Muscle layer of duodenum (tissue), 2 donors: ENCODE measurements around the gene RBM24.
A peak's percentile ranks its signal among the peaks of the same experiment; 100 is the strongest.

Source experiments
- H3K27ac ChIP-seq: one replicate; pipeline ENCODE4 v1.7.0; 2013; ENCODE audit warnings: mild to moderate bottlenecking, low read length
- H3K27me3 ChIP-seq: one replicate; pipeline ENCODE4 v1.7.0; 2013; ENCODE audit warnings: low read depth, mild to moderate bottlenecking, control low read depth, low read length
- H3K36me3 ChIP-seq, 2 donors: one replicate each; pipeline ENCODE4 v1.7.0; 2013; ENCODE audit warnings: low read length in 2 of 2, control low read depth in 1 of 2, mild to moderate bottlenecking in 1 of 2; ENCODE audit not compliant: insufficient read depth in 2 of 2, control insufficient read depth in 1 of 2
- H3K4me1 ChIP-seq, 2 donors: one replicate each; pipeline ENCODE4 v1.7.0; 2013; ENCODE audit warnings: low read length in 2 of 2, mild to moderate bottlenecking in 2 of 2, control low read depth in 1 of 2, moderate library complexity in 1 of 2; ENCODE audit not compliant: insufficient read depth in 2 of 2, control insufficient read depth in 1 of 2
- H3K4me3 ChIP-seq, 2 donors: one replicate each; pipeline ENCODE4 v1.7.0; 2013; ENCODE audit warnings: low read length in 2 of 2, low read depth in 1 of 2, mild to moderate bottlenecking in 1 of 2
- H3K9me3 ChIP-seq, 2 donors: one replicate each; pipeline ENCODE4 v1.7.0; 2013; ENCODE audit warnings: low read length in 2 of 2, control low read depth in 1 of 2, mild to moderate bottlenecking in 1 of 2; ENCODE audit not compliant: control insufficient read depth in 1 of 2
- donor health status: healthy.

RBM24 gene

GRCh38 chr6:17269840-17270239 is 11.3 kb upstream of the RBM24 start:
- Histone ChIP-seq H3K4me3 (no peak overlapping the region), H3K27ac (no peak overlapping the region), H3K4me1 (no peaks in the 10 kb centered on the region), H3K9me3 (no peaks in the 10 kb centered on the region), H3K36me3 (no peaks in the 10 kb centered on the region), H3K27me3 (no peaks in the 10 kb centered on the region)

- H3K27me3 ChIP-seq, result no peaks in the 10 kb centered on the region
- no peaks in the 10 kb centered on the region for H3K9me3 ChIP-seq
- no peak overlapping the region for H3K27ac ChIP-seq
- H3K4me1 ChIP-seq, result no peaks in the 10 kb centered on the region
- H3K36me3 ChIP-seq, result no peaks in the 10 kb centered on the region
- no peak overlapping the region for H3K4me3 ChIP-seq
Measured at GRCh38 chr6:17271628-17272027, 9.5 kb upstream of the RBM24 start.

DNA sequence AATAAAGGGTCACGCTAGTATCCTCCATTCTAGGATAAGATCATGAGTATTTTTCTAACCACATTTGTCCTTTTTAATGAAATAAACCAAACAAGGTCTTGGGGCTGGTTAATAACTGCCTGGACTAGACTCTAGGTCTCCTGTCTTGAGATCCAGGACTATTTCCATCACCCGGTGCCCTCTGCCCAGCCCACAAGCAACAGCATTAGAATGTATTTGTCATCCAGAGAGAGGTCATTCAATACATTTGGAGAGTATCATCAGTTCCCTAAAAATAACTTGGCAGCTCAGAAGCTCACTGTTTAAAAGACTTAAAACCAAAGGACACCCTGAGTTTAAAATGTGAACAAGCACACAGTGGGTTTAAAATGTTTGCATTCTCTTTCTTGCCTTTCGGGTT is 4.4 kb upstream of the RBM24 start:
- H3K9me3 ChIP-seq, result no peaks in the 10 kb centered on the region
- H3K4me3 ChIP-seq, result no peak overlapping the region
- no peaks in the 10 kb centered on the region for H3K4me1 ChIP-seq
- H3K27me3 ChIP-seq, result no peaks in the 10 kb centered on the region
- H3K36me3 ChIP-seq, result no peaks in the 10 kb centered on the region
- H3K27ac ChIP-seq, result peak overlapping the region; percentile 85

DNA sequence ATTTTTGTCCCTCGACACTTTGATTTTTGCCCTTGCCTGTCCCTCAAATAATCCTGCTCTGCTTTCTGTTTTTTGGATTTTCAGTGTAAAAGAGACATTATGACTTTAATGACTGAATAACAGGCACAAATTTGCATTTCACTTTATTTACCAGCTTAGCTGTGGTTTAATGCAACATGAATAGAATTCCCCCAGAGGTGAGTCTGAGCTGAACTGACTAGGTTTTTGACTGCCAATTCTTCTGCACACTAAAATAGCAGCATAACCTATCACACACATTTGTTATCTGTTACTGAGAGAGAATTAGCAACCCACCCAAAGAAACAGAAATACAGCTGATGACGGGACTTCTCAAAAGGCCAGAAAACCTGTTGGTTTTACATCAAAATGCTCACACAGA is 3.9 kb upstream of the RBM24 start:
- Histone ChIP-seq H3K4me3 (no peak overlapping the region), H3K4me1 (no peaks in the 10 kb centered on the region), H3K27ac (peak overlapping the region; percentile 85), H3K36me3 (no peaks in the 10 kb centered on the region), H3K27me3 (no peaks in the 10 kb centered on the region), H3K9me3 (no peaks in the 10 kb centered on the region)

DNA sequence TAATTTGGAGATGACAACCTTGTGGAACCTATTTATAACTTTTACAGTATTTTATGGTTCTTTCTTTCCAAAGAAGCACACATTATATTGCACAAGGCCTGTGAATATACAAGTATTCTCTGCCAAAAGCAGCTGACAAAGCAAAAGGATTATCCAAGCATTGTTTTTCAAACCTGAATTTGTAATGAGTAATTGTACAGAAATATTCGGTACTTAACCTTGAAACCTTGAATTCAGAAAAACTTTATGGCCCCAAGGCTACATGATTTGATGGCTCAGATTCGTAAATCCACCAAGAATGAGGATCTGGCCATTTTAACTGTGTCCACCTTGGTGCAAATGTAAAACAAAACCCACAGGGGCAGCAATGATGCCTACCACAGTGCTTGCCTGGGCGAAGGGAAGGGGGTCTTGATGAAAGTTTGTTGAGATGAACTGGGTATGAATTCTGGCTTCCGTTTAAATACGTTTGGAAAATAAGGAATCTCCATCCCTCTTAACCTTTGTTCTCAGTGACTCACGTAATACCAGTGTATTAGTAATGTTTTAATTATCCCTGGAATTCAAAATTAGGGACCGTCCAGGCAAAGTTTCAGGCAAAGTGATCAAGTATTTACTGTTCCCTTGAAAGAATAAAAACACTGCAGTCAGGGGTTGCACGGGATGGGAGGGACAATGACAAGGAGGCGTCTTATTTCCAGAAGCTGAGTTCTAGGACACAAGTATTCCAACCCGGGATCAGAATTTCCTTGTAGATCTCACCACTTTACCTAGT is 2.7 kb upstream of the RBM24 start:
- Histone ChIP-seq H3K4me3 (peak overlapping the region in 1 of 2 donors; percentile 8), H3K36me3 (no peaks in the 10 kb centered on the region), H3K27me3 (no peaks in the 10 kb centered on the region), H3K27ac (peak overlapping the region; percentile 85), H3K9me3 (no peaks in the 10 kb centered on the region), H3K4me1 (no peaks in the 10 kb centered on the region)

DNA sequence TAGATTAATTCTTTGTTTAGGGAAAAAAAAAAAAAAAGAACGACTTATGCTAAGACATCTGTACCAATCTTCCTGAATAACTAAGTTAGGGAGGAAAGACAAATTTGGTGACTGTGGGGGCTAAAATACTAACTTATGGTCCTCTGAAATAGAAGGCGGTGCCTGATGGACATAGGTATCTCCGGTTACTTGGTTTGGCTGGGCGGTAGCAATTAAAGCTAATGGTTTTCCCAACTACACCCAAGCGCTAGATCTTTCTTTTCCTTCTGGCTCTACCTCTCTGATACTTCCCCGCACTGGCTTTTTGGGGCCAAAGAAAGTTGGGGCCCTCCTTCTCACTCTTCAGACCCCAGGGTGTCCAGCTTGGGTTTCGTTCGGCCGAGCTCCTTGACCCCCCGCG is 1.0 kb upstream of the RBM24 start:
- Histone ChIP-seq H3K27ac (peak overlapping the region; percentile 85), H3K27me3 (no peaks in the 10 kb centered on the region), H3K4me1 (peaks cover 0 to 1% of the 10 kb centered on the region in 2 donors), H3K4me3 (peak overlapping the region in 1 of 2 donors; percentile 91), H3K36me3 (no peaks in the 10 kb centered on the region), H3K9me3 (no peaks in the 10 kb centered on the region)

DNA sequence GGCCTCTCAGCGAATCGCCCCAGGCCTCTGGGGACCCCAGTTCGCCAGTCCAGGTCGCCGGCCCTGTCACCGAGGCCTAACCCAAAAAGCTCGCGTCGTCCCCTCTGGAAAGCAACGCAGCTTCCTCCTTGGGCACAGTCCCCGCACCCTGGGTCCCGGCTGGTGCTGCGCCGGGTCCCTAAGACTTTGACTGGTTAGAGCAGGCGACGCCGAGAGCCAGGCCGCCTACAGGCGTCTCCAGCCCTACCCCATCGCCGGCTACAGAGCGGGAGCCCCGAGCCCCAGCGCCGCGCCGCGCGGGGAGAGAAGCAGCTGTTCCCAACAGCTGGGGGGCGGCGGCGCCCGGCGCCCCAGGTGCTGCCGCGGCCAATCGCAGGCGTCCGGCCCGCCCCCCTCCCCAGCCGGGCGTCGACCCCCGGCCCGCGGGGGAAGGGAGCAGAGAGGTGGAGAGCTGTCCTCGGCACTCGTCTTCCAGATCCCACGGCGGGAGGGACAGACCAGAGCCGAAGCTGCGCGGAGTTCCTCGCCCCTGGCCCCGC is 540 bp upstream of the RBM24 start:
- H3K36me3 ChIP-seq, result no peaks in the 10 kb centered on the region
- H3K4me3 ChIP-seq, result peak overlapping the region; percentile 32 to 91
- H3K27me3 ChIP-seq, result no peaks in the 10 kb centered on the region
- no peaks in the 10 kb centered on the region for H3K9me3 ChIP-seq
- H3K4me1 ChIP-seq, result peaks cover 0 to 6% of the 10 kb centered on the region in 2 donors
- peak overlapping the region; percentile 85 for H3K27ac ChIP-seq

GRCh38 chr6:17281497-17282481 is 628 bp downstream of the RBM24 start:
- Histone ChIP-seq H3K36me3 (no peaks in the 10 kb centered on the region), H3K27ac (peak overlapping the region; percentile 65), H3K9me3 (no peaks in the 10 kb centered on the region), H3K27me3 (no peaks in the 10 kb centered on the region), H3K4me1 (peaks cover 0 to 14% of the 10 kb centered on the region in 2 donors), H3K4me3 (peak overlapping the region; percentile 65 to 91)

- Histone ChIP-seq H3K4me3 (peak overlapping the region; percentile 41 to 91), H3K27ac (peak overlapping the region; percentile 43), H3K27me3 (no peaks in the 10 kb centered on the region), H3K9me3 (no peaks in the 10 kb centered on the region), H3K36me3 (no peaks in the 10 kb centered on the region), H3K4me1 (peaks cover 0 to 15% of the 10 kb centered on the region in 2 donors)
Measured at GRCh38 chr6:17283074-17283473, 1.9 kb downstream of the RBM24 start.

DNA sequence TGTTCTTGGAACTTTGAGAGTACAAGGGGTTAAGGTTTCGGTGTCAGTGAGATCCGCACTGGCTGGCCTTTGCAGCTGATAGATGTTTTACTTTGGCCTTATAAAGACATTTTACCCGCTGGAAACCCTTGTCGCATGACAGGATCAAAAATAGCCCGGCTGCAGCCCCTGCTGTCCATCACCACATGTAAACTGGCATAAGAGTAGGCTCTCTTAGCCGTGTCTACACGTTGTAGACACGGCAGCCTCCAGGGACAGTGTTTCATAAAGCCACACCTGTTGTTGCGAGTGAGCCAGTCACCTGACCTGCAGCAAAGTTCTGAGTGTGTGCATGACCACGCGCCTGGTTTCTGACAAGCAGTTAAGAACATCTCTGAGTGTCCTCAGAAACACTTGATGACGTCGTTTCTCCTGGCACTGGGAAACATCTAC is 8.5 kb downstream of the RBM24 start:
- Histone ChIP-seq H3K4me3 (peak overlapping the region in 1 of 2 donors; percentile 19), H3K27ac (peak overlapping the region; percentile 66), H3K36me3 (peaks cover 0 to 8% of the 10 kb centered on the region in 2 donors), H3K4me1 (peaks cover 0 to 25% of the 10 kb centered on the region in 2 donors), H3K9me3 (no peaks in the 10 kb centered on the region), H3K27me3 (no peaks in the 10 kb centered on the region)

DNA sequence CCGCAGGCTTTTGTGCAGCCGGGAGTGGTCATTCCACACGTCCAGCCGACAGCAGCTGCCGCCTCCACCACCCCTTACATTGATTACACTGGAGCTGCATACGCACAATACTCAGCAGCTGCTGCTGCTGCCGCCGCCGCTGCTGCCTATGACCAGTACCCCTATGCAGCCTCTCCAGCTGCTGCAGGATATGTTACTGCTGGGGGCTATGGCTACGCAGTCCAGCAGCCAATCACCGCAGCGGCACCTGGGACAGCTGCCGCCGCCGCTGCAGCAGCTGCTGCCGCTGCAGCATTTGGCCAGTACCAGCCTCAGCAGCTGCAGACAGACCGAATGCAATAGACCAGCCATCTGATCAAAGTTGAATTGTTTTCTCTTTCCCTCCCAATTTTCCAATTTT is 10.6 kb downstream of the RBM24 start:
- Histone ChIP-seq H3K27me3 (no peaks in the 10 kb centered on the region), H3K27ac (no peak overlapping the region), H3K4me3 (no peak overlapping the region), H3K36me3 (peaks cover 0 to 8% of the 10 kb centered on the region in 2 donors), H3K4me1 (peaks cover 0 to 11% of the 10 kb centered on the region in 2 donors), H3K9me3 (no peaks in the 10 kb centered on the region)
